Stimulated activated CD8-positive, alpha-beta memory T cell treated with anti-CD3 and anti-CD28 coated beads, Interleukin-15, amount 100 ng/mL, for 48 hours (primary cell): ENCODE measurements around the gene OSM.

Experiments used
- DNase-seq, 2 donors: peaks; one replicate each; pipeline ENCODE4 v3.0.0-alpha.2; 2020; ENCODE audit warnings: low read depth in 2 of 2

The OSM gene

GRCh38 chr22:30266445-30267381 lies at the start of gene OSM:
Gene OSM, minus strand, starts transcription at chr22:30266851. Its CDS starts 52 bp downstream, at chr22:30266799.
- DNase-seq: peak; percentile 76 to 78

GRCh38 chr22:30315962-30316576 lies 49.4 kb upstream of the OSM start:
- no peak for DNase-seq

- DNase-seq: peak; percentile 38 to 54
Measured at GRCh38 chr22:30314915-30315314, 48.3 kb upstream of the OSM start.

GRCh38 chr22:30313527-30314363 lies 47.1 kb upstream of the OSM start:
- no peak for DNase-seq

- no peak for DNase-seq
Measured at GRCh38 chr22:30312053-30312452, 45.4 kb upstream of the OSM start.

- no peak for DNase-seq
Measured at GRCh38 chr22:30310881-30311771, 44.5 kb upstream of the OSM start.

GRCh38 chr22:30309951-30310741 lies 43.5 kb upstream of the OSM start:
- DNase-seq: no peak

GRCh38 chr22:30308518-30309230 lies 42.0 kb upstream of the OSM start:
- DNase-seq: no peak

- no peak for DNase-seq
Measured at GRCh38 chr22:30308093-30308492, 41.4 kb upstream of the OSM start.

GRCh38 chr22:30307041-30307574 lies 40.5 kb upstream of the OSM start:
- DNase-seq: no peak

- no peak for DNase-seq
Measured at GRCh38 chr22:30306627-30307011, 40.0 kb upstream of the OSM start.

GRCh38 chr22:30305906-30306626 lies 39.4 kb upstream of the OSM start:
- no peak for DNase-seq

GRCh38 chr22:30305519-30305905 lies 38.9 kb upstream of the OSM start:
- DNase-seq: no peak

- no peak for DNase-seq
Measured at GRCh38 chr22:30304495-30305244, 38.0 kb upstream of the OSM start.

- no peak for DNase-seq
Measured at GRCh38 chr22:30302810-30303138, 36.1 kb upstream of the OSM start.

GRCh38 chr22:30301995-30302809 lies 35.6 kb upstream of the OSM start:
- no peak for DNase-seq

- no peak for DNase-seq
Measured at GRCh38 chr22:30299322-30299721, 32.7 kb upstream of the OSM start.
